HepG2 (cell line): ENCODE results near the gene APOM. TPM values are rescaled to one million over a fixed set of nuclear protein-coding genes. Genes with fewer than 3 reads are reported as not detected.

Experiments used
- FOXK1 ChIP-seq: sonication (generic); formaldehyde crosslinking; IDR thresholded peaks from 2 replicates; pipeline ENCODE4 v1.4.0; 2020; ENCODE audit warnings: low read depth, missing genetic modification reagents, borderline replicate concordance
- GTF3A ChIP-seq: sonication (generic); formaldehyde crosslinking; conservative IDR thresholded peaks from 2 replicates; pipeline ENCODE4 v1.4.0; 2020; ENCODE audit warnings: mild to moderate bottlenecking, missing genetic modification reagents
- GZF1 ChIP-seq: sonication (generic); formaldehyde crosslinking; IDR thresholded peaks from 2 replicates; pipeline ENCODE4 v1.5.1; 2020; ENCODE audit warnings: mild to moderate bottlenecking, missing genetic modification reagents
- IKZF1 ChIP-seq: fragments of 450-650 bp; IDR thresholded peaks from 2 replicates; pipeline ENCODE4 v1.7.1; 2016
- JUN ChIP-seq: sonication (generic); formaldehyde crosslinking; IDR thresholded peaks from 2 replicates; pipeline ENCODE4 v1.4.0; 2020; ENCODE audit warnings: mild to moderate bottlenecking, missing genetic modification reagents
- MED13 ChIP-seq: sonication (generic); formaldehyde crosslinking; IDR thresholded peaks from 2 replicates; pipeline ENCODE4 v1.5.0; 2020; ENCODE audit warnings: missing genetic modification reagents
- MTA3 ChIP-seq: sonication (generic); formaldehyde crosslinking; IDR thresholded peaks from 2 replicates; pipeline ENCODE4 v1.4.0; 2020; ENCODE audit warnings: missing genetic modification reagents
- MYNN ChIP-seq: sonication (generic); formaldehyde crosslinking; IDR thresholded peaks from 2 replicates; pipeline ENCODE4 v1.4.0; 2020; ENCODE audit warnings: mild to moderate bottlenecking, low read depth, missing genetic modification reagents
- NKX3-1 ChIP-seq: sonication (generic); formaldehyde crosslinking; IDR thresholded peaks from 2 replicates; pipeline ENCODE4 v1.5.0; 2020; ENCODE audit warnings: missing genetic modification reagents
- NRL ChIP-seq: sonication (generic); formaldehyde crosslinking; IDR thresholded peaks from 2 replicates; pipeline ENCODE4 v1.5.0; 2020; ENCODE audit warnings: missing genetic modification reagents, mild to moderate bottlenecking, moderate library complexity, borderline replicate concordance
- POLR2AphosphoS5 ChIP-seq: IDR thresholded peaks from 2 replicates; pipeline ENCODE4 v1.6.1; 2012; ENCODE audit warnings: low read depth, low read length
- PTBP1 ChIP-seq: fragments of 200-400 bp; formaldehyde crosslinking; IDR thresholded peaks from 2 replicates; pipeline ENCODE4 v1.6.1; 2018; ENCODE audit warnings: low read length, low read depth; ENCODE audit not compliant: poor library complexity, severe bottlenecking
- RFX3 ChIP-seq: IDR thresholded peaks from 2 replicates; pipeline ENCODE4 v1.6.1; 2016; ENCODE audit warnings: missing biosample characterization, missing genetic modification reagents
- RFXANK ChIP-seq: IDR thresholded peaks from 2 replicates; pipeline ENCODE4 v1.6.1; 2016
- SAP130 ChIP-seq: IDR thresholded peaks from 2 replicates; pipeline ENCODE4 v1.6.1; 2016; ENCODE audit warnings: low read depth
- U2AF1 ChIP-seq: fragments of 200-400 bp; formaldehyde crosslinking; optimal IDR thresholded peaks from 2 replicates; pipeline ENCODE3; 2017; ENCODE audit warnings: mild to moderate bottlenecking, low read depth, low read length
- ZNF292 ChIP-seq: sonication (generic); formaldehyde crosslinking; IDR thresholded peaks from 2 replicates; pipeline ENCODE4 v1.8.1; 2022; ENCODE audit warnings: mild to moderate bottlenecking, low read depth, missing genetic modification reagents, borderline replicate concordance
- ZNF354B ChIP-seq: sonication (generic); formaldehyde crosslinking; IDR thresholded peaks from 2 replicates; pipeline ENCODE4 v1.8.0; 2022; ENCODE audit warnings: mild to moderate bottlenecking, missing genetic modification reagents
- ZNF382 ChIP-seq: sonication (generic); formaldehyde crosslinking; IDR thresholded peaks from 2 replicates; pipeline ENCODE4 v1.5.0; 2020; ENCODE audit warnings: missing genetic modification reagents, mild to moderate bottlenecking, borderline replicate concordance
- ZNF432 ChIP-seq: sonication (generic); formaldehyde crosslinking; IDR thresholded peaks from 2 replicates; pipeline ENCODE4 v1.5.0; 2020; ENCODE audit warnings: missing genetic modification reagents, mild to moderate bottlenecking, borderline replicate concordance
- ZNF878 ChIP-seq: sonication (generic); formaldehyde crosslinking; IDR thresholded peaks from 2 replicates; pipeline ENCODE4 v1.8.1; 2023; ENCODE audit warnings: mild to moderate bottlenecking, missing genetic modification reagents, moderate library complexity
- polyA plus RNA-seq, 8 experiments: library from polyadenylated mRNA; depleted of rRNA in 3 of 8; stranded (reverse) in 7 of 8; unstranded in 1 of 8; fragments of >200 nt; fragmentation: Illumina TruSeq in 4 of 8; extraction: Trizol in 4 of 8; gene quantifications; 2 replicates each; pipeline versions ENCODE4 v1.2.1 to v1.2.3, GENCODE V29; 2011 to 2016; ENCODE audit warnings: low read depth in 4 of 8, missing spikeins in 1 of 8, mixed read lengths in 1 of 8; ENCODE audit not compliant: insufficient read depth in 1 of 8
- total RNA-seq, 5 experiments: library from RNA; depleted of rRNA; stranded (reverse); fragments of >200 nt; fragmentation: Illumina TruSeq; extraction: Trizol; gene quantifications; 2 replicates each; pipeline ENCODE4 v1.2.3, GENCODE V29; 2016; ENCODE audit warnings: low read depth in 1 of 5
- TF ChIP-seq, protein P1 (sequence below): sonication (generic); formaldehyde crosslinking; IDR thresholded peaks from 2 replicates; pipeline ENCODE4 v1.9.0; 2021; ENCODE audit warnings: missing genetic modification reagents, borderline replicate concordance
- TF ChIP-seq, protein P2 (sequence below): sonication (generic); formaldehyde crosslinking; IDR thresholded peaks from 2 replicates; pipeline ENCODE4 v1.4.0; 2020; ENCODE audit warnings: missing genetic modification reagents, borderline replicate concordance

The APOM gene
- total and polyA plus RNA-seq, 2 of the 13 experiments (the other 11 are each of a cell fraction or from before 2014, with no cell fraction given), result 98.2 to 1,140 TPM

DNA sequence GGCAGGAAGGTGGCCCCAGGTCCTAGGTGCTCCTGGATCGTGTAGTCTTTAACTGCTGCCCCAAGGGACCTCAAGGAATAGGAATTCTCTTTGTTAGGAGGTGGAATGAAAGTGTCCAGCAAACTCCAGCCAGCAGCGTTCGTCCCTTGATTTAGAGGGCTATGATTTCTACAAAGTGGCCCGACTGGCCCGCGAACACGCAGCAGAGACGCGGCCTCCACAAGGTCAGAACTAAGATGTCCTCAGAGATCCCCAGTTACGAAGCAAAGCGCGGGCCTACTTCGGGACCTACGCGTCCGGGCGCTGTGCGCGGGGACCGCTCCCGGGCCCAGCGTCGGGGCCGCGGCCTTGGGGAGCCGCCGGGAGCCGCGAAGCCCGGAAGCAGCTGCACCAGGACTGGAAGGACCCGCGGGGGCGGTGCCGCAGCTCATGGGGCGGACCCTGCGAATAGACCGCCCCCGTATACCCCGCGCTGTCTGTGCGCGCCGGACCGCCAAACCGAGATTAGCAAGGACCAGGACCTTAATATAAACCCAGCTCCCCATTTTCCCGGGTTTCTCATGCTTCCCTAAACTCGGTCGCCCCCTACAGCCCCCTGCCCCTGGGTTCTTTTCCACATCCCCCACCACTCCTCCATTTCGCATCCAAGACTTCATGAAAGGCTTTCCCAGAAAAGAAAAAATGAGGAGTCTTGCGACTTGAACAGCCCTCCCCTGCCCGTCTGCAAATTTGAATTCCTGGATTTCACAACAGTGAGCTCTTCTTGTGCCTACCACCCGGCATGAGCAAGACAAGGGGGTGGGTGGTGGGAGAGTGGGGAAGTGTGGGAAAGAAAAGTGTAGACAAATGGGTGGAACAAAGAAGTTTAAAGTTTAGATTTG, 4.9 kb downstream of the APOM start, which contains the start of gene C6orf47 (continued):
- TF ChIP-seq ZNF292, result no peak
- no peak for TF ChIP-seq ZNF432
- TF ChIP-seq, protein P1, sequence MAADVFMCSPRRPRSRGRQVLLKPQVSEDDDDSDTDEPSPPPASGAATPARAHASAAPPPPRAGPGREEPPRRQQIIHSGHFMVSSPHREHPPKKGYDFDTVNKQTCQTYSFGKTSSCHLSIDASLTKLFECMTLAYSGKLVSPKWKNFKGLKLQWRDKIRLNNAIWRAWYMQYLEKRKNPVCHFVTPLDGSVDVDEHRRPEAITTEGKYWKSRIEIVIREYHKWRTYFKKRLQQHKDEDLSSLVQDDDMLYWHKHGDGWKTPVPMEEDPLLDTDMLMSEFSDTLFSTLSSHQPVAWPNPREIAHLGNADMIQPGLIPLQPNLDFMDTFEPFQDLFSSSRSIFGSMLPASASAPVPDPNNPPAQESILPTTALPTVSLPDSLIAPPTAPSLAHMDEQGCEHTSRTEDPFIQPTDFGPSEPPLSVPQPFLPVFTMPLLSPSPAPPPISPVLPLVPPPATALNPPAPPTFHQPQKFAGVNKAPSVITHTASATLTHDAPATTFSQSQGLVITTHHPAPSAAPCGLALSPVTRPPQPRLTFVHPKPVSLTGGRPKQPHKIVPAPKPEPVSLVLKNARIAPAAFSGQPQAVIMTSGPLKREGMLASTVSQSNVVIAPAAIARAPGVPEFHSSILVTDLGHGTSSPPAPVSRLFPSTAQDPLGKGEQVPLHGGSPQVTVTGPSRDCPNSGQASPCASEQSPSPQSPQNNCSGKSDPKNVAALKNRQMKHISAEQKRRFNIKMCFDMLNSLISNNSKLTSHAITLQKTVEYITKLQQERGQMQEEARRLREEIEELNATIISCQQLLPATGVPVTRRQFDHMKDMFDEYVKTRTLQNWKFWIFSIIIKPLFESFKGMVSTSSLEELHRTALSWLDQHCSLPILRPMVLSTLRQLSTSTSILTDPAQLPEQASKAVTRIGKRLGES, result 0 out of 2 replicates have a peak, but pooled peaks have one; percentile 43
- TF ChIP-seq GZF1 (CRISPR knock-in tag), result peak; percentile 42; the same call in 1 of the 2 replicates
- no peak for TF ChIP-seq GTF3A (CRISPR knock-in tag)
- no peak for TF ChIP-seq FOXK1 (CRISPR knock-in tag)
- TF ChIP-seq MED13, result peak; percentile 55; the same call in 1 of the 2 replicates
- no peak for TF ChIP-seq PTBP1
- TF ChIP-seq MTA3 (CRISPR knock-in tag), result no peak
- peak; percentile 92 for TF ChIP-seq ZNF878
- peak; percentile 91 for TF ChIP-seq SAP130
- no peak for TF ChIP-seq JUN (CRISPR knock-in tag)
- no peak for TF ChIP-seq MYNN
- TF ChIP-seq U2AF1, result no peak
- TF ChIP-seq, protein P2, sequence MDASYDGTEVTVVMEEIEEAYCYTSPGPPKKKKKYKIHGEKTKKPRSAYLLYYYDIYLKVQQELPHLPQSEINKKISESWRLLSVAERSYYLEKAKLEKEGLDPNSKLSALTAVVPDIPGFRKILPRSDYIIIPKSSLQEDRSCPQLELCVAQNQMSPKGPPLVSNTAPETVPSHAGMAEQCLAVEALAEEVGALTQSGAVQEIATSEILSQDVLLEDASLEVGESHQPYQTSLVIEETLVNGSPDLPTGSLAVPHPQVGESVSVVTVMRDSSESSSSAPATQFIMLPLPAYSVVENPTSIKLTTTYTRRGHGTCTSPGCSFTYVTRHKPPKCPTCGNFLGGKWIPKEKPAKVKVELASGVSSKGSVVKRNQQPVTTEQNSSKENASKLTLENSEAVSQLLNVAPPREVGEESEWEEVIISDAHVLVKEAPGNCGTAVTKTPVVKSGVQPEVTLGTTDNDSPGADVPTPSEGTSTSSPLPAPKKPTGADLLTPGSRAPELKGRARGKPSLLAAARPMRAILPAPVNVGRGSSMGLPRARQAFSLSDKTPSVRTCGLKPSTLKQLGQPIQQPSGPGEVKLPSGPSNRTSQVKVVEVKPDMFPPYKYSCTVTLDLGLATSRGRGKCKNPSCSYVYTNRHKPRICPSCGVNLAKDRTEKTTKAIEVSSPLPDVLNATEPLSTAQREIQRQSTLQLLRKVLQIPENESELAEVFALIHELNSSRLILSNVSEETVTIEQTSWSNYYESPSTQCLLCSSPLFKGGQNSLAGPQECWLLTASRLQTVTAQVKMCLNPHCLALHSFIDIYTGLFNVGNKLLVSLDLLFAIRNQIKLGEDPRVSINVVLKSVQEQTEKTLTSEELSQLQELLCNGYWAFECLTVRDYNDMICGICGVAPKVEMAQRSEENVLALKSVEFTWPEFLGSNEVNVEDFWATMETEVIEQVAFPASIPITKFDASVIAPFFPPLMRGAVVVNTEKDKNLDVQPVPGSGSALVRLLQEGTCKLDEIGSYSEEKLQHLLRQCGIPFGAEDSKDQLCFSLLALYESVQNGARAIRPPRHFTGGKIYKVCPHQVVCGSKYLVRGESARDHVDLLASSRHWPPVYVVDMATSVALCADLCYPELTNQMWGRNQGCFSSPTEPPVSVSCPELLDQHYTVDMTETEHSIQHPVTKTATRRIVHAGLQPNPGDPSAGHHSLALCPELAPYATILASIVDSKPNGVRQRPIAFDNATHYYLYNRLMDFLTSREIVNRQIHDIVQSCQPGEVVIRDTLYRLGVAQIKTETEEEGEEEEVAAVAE (CRISPR knock-in tag), result no peak
- peak; percentile 90 for TF ChIP-seq NKX3-1
- TF ChIP-seq IKZF1, result no peak
- TF ChIP-seq POLR2AphosphoS5, result peak; percentile 74
- TF ChIP-seq RFXANK (CRISPR knock-in tag), result no peak
- no peak for TF ChIP-seq RFX3 (CRISPR knock-in tag)
- TF ChIP-seq ZNF354B, result 0 out of 2 replicates have a peak, but pooled peaks have one; percentile 23
- peak; percentile 86 for TF ChIP-seq NRL (CRISPR knock-in tag)
- no peak; the same call in 1 of the 2 replicates for TF ChIP-seq ZNF382 (CRISPR knock-in tag)
